Ishikawa (cell line): ENCODE results near the gene POLG.

ENCODE experiments used
- CEBPB ChIP-seq: IDR thresholded peaks from 2 replicates; pipeline ENCODE4 v1.6.1; 2012
- CREB1 ChIP-seq: IDR thresholded peaks from 2 replicates; pipeline ENCODE4 v1.6.1; 2012; ENCODE audit warnings: low read depth
- EGR1 ChIP-seq: IDR thresholded peaks from 2 replicates; pipeline ENCODE4 v1.6.1; 2012
- EP300 ChIP-seq: IDR thresholded peaks from 2 replicates; pipeline ENCODE4 v1.6.1; 2012; ENCODE audit warnings: borderline replicate concordance
- FOXM1 ChIP-seq: IDR thresholded peaks from 2 replicates; pipeline ENCODE4 v1.6.1; 2012; ENCODE audit warnings: low read depth, borderline replicate concordance
- NFIC ChIP-seq: IDR thresholded peaks from 2 replicates; pipeline ENCODE4 v1.6.1; 2012
- RAD21 ChIP-seq: IDR thresholded peaks from 2 replicates; pipeline ENCODE4 v1.6.1; 2012; ENCODE audit warnings: low read depth
- TAF1 ChIP-seq: IDR thresholded peaks from 2 replicates; pipeline ENCODE4 v1.6.1; 2012; ENCODE audit warnings: low read depth, mild to moderate bottlenecking
- TCF12 ChIP-seq: IDR thresholded peaks from 2 replicates; pipeline ENCODE4 v1.6.1; 2012; ENCODE audit warnings: low read depth
- TEAD4 ChIP-seq: IDR thresholded peaks from 2 replicates; pipeline ENCODE4 v1.6.1; 2012
- YY1 ChIP-seq: IDR thresholded peaks from 2 replicates; pipeline ENCODE4 v1.6.1; 2012; ENCODE audit warnings: low read depth
- ZBTB7A ChIP-seq: IDR thresholded peaks from 2 replicates; pipeline ENCODE4 v1.6.1; 2012; ENCODE audit warnings: low read depth
- TF ChIP-seq, protein P1 (sequence below): IDR thresholded peaks from 2 replicates; pipeline ENCODE4 v1.6.1; 2012
- TF ChIP-seq, protein P2 (sequence below): IDR thresholded peaks from 2 replicates; pipeline ENCODE4 v1.6.1; 2012
- TF ChIP-seq, protein P3 (sequence below): IDR thresholded peaks from 2 replicates; pipeline ENCODE4 v1.6.1; 2012; ENCODE audit warnings: low read depth, mild to moderate bottlenecking

The POLG gene

DNA sequence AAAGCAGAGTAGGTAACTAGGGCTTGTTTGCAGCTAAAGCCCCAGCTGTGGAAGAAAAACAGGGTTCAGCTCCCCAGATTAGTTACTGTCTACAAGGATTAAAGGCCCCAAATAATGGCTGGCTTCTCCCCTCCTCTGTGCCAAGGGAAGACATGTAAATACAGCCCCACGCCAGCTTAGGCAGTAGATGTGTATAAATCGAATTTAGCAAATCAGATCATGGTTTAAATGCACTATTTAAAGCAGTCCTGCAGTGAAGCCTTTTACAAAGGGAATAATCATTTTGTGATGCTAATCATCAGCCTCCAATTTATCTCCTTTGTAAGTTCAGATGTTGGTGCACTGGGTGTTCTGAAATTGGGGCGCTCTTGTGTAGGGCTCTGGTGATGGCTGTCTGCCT, 46.7 kb upstream of the POLG start:
- no peak for TF ChIP-seq RAD21
- TF ChIP-seq NFIC, result no peak
- no peak for TF ChIP-seq TEAD4
- TF ChIP-seq ZBTB7A, result no peak
- no peak for TF ChIP-seq YY1
- TF ChIP-seq, protein P1, sequence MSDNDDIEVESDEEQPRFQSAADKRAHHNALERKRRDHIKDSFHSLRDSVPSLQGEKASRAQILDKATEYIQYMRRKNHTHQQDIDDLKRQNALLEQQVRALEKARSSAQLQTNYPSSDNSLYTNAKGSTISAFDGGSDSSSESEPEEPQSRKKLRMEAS, result no peak
- TF ChIP-seq CREB1, result no peak
- no peak for TF ChIP-seq EP300
- TF ChIP-seq TCF12, result no peak
- TF ChIP-seq, protein P2, sequence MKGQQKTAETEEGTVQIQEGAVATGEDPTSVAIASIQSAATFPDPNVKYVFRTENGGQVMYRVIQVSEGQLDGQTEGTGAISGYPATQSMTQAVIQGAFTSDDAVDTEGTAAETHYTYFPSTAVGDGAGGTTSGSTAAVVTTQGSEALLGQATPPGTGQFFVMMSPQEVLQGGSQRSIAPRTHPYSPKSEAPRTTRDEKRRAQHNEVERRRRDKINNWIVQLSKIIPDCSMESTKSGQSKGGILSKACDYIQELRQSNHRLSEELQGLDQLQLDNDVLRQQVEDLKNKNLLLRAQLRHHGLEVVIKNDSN, result no peak
- TF ChIP-seq CEBPB, result no peak
- no peak for TF ChIP-seq EGR1
- no peak for TF ChIP-seq FOXM1
- TF ChIP-seq TAF1, result no peak
- TF ChIP-seq, protein P3, sequence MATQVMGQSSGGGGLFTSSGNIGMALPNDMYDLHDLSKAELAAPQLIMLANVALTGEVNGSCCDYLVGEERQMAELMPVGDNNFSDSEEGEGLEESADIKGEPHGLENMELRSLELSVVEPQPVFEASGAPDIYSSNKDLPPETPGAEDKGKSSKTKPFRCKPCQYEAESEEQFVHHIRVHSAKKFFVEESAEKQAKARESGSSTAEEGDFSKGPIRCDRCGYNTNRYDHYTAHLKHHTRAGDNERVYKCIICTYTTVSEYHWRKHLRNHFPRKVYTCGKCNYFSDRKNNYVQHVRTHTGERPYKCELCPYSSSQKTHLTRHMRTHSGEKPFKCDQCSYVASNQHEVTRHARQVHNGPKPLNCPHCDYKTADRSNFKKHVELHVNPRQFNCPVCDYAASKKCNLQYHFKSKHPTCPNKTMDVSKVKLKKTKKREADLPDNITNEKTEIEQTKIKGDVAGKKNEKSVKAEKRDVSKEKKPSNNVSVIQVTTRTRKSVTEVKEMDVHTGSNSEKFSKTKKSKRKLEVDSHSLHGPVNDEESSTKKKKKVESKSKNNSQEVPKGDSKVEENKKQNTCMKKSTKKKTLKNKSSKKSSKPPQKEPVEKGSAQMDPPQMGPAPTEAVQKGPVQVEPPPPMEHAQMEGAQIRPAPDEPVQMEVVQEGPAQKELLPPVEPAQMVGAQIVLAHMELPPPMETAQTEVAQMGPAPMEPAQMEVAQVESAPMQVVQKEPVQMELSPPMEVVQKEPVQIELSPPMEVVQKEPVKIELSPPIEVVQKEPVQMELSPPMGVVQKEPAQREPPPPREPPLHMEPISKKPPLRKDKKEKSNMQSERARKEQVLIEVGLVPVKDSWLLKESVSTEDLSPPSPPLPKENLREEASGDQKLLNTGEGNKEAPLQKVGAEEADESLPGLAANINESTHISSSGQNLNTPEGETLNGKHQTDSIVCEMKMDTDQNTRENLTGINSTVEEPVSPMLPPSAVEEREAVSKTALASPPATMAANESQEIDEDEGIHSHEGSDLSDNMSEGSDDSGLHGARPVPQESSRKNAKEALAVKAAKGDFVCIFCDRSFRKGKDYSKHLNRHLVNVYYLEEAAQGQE, result no peak

DNA sequence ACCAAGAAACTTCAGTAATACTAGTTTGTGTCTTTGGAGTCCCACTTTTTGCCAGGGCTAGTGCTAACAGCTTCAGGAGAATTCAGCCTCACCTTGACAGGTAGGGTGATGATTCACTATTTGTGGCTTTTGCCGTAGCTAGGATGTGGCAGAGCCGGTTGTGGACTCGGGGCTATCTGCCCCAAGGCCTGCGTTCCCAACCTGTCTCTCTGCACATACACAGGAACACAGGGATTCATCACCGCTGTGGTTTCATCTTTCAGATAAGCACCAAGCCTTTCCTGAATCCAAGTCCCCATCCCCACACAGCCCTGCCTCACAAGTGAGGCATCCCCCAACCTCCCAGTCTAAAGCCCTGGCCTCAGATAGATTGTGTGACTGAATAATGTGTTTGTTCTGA, 45.2 kb upstream of the POLG start:
- TF ChIP-seq TEAD4, result no peak
- TF ChIP-seq, protein P2, result no peak
- TF ChIP-seq ZBTB7A, result no peak
- TF ChIP-seq TAF1, result no peak

DNA sequence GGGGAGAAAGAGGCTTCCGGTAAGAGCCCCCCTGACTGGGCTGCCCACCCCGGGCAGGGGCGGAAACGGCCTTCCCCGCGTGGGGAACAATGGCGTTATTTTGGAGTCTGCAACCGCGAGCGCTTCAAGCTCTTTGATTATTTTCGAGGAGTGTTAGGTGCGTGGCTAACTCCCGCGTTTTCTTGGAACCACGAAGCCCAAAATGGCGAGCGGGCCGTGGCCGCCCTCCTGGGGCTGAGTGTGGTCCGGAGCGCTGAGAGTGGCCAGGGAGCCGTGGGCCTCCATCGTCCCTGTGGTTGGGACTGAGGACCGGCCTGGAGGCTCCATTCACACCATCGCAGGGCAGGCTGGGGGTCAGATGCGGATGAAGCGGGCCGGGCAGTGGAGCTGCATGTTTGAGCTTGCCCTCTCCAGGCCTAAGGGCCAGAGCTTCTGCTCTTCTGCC, 44.6 kb upstream of the POLG start:
- TF ChIP-seq, protein P3, result no peak
- no peak for TF ChIP-seq TAF1

DNA sequence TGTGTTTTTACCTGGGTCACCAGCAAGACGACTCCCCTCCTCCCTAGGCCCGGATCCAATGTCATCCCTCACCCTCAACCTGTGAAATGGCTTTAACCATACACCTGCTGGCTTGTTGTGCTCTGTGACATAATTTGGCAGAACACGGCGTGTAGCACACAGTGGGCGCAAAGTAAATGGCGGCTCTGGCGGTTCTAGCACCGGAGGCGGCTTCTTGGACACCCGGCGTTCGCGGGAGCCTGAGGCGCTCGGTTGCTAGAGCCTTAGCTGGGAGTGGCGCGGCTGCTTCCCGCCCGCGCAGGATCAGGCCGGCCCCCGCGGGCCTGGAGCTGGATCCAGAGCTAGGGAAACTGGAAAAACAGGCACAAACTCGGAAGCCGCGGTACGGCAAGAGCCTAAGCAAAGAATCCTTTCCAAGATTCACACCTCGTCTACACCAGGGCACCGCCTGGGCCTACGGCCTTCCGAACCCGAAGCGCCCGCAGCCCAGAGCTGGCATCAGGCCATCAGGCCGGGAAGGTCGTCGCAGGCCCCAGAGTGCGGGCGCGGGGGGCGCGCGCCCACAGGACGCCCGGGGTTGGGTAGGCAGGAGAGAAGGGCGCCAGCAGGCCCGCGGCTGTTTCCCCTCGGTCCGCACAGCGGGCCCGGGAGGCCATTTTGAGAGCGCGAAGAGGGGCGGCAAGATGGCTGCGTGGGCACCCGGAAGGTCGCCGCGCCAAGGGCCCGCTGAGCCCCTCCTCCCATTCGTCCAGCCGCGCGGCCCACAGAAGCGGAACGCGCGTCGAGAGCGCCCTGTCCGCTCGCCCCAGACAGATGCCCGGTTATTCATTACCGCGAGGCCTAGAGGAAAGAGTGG, 43.9 kb upstream of the POLG start:
- TF ChIP-seq CEBPB, result no peak
- TF ChIP-seq TEAD4, result no peak
- no peak for TF ChIP-seq NFIC
- no peak for TF ChIP-seq YY1

DNA sequence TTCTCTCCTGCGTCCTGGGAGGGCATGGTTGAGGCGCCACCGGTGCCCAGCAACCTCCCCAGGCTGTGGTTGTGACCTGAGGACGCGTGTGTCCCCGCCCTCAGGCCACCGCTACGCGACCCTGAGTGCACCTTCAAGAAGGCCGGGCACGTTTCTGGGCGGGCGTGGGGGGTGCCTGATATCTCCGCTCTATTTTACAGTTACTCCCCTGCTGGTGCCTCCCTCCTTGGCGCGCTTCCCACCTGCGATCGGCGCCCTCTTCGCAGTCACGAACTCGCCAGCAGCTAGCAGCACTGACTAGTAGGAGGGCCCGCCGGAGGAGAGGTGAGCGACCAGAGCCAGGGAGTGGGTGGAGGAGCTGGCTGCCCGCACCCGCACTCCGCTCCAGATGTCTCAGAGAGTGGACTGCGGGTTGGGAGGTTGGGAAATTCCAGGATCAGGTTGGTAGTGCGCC, 43.2 kb upstream of the POLG start:
- no peak for TF ChIP-seq CEBPB
- TF ChIP-seq, protein P1, result no peak
- no peak for TF ChIP-seq EP300
- no peak for TF ChIP-seq RAD21
- no peak for TF ChIP-seq FOXM1

DNA sequence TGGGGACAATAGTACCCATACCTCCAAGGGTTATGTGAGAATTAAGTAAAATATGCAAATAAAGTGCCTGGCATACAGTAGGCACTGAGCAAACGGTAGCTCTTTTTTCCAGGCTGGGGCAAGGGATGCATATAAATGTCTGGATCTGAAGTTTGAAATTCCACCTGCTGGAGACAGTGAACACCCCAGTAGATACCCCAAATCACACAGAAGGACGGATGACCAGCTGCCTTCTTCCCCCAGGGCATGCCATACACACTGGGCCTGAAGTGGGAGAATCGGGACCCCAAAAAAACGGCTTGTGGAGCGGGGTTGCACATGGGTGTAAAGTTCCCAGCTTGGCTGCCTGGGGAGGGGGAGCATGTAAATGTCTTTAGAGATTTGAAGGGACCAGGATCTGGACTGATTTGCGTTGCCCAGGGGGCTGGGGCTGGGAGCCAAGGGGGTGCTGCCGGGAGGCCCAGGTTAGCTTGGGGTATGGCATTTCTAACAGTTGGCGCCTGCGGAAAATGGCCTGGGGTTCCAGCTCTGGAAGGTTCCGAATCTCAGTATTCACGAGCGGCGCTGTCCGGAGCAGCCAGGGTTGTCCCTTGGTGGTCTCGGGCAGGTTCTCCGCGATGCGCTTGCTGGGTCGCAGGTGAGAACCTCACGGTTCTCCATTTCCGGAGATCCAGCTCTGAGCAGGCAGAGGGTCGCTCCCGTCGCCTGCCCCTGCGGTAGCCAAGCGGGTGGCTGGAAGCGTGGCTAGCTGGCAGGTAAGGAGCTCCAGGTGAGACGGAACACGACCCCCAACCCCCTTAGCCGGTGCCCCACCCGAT, 42.6 kb upstream of the POLG start:
- TF ChIP-seq TCF12, result no peak
- TF ChIP-seq CEBPB, result no peak
- TF ChIP-seq YY1, result no peak
- no peak for TF ChIP-seq RAD21
- TF ChIP-seq FOXM1, result no peak
- TF ChIP-seq ZBTB7A, result no peak
- TF ChIP-seq, protein P1, result no peak
- no peak for TF ChIP-seq TEAD4
- no peak for TF ChIP-seq TAF1
- no peak for TF ChIP-seq EP300
- no peak for TF ChIP-seq EGR1
